ENCODE results near the gene NSUN6.
"Not testable (repeated sequence)": the region's sequence is repeated elsewhere in the genome, so short reads cannot be mapped to it uniquely, and the experiment has no call there.

NSUN6 gene

GRCh38 chr10:18659125-18659818 is 7.9 kb upstream of the NSUN6 start, which contains the start of gene ARL5B:
Gene ARL5B (plus strand): TSS chr10:18659431. CDS start chr10:18659638, 207 bp downstream.
- peak; percentile 97 for DNase-seq

GRCh38 chr10:18658271-18659124 is 7.1 kb upstream of the NSUN6 start:
- DNase-seq = peak; percentile 68

GRCh38 chr10:18656724-18657123 is 5.3 kb upstream of the NSUN6 start:
- DNase-seq = no peak

GRCh38 chr10:18653112-18653511 is 1.7 kb upstream of the NSUN6 start:
- DNase-seq = no peak

GRCh38 chr10:18650404-18650997 is 886 bp downstream of the NSUN6 start:
- peak; percentile 61 for DNase-seq

GRCh38 chr10:18649364-18649959 is 1.9 kb downstream of the NSUN6 start:
- DNase-seq = peak; percentile 66

GRCh38 chr10:18647945-18648344 is 3.4 kb downstream of the NSUN6 start:
- DNase-seq = no peak

GRCh38 chr10:18647151-18647550 is 4.2 kb downstream of the NSUN6 start:
- DNase-seq = no peak

- not testable (repeated sequence) for DNase-seq
Observed at GRCh38 chr10:18639719-18640118, 11.7 kb downstream of the NSUN6 start.

- not testable (repeated sequence) for DNase-seq
Observed at GRCh38 chr10:18637400-18637799, 14.0 kb downstream of the NSUN6 start.

- no peak for DNase-seq
Observed at GRCh38 chr10:18635995-18636394, 15.4 kb downstream of the NSUN6 start.

- not testable (repeated sequence) for DNase-seq
Observed at GRCh38 chr10:18632500-18632899, 18.9 kb downstream of the NSUN6 start.

- peak; percentile 88 for DNase-seq
Observed at GRCh38 chr10:18627452-18628018, 23.9 kb downstream of the NSUN6 start.

GRCh38 chr10:18625886-18626285 is 25.5 kb downstream of the NSUN6 start:
- DNase-seq = no peak

GRCh38 chr10:18623671-18624070 is 27.7 kb downstream of the NSUN6 start:
- DNase-seq = peak; percentile 23

- no peak for DNase-seq
Observed at GRCh38 chr10:18620856-18621255, 30.5 kb downstream of the NSUN6 start.

GRCh38 chr10:18619016-18619415 is 32.4 kb downstream of the NSUN6 start:
- DNase-seq = no peak

GRCh38 chr10:18616337-18616736 is 35.0 kb downstream of the NSUN6 start:
- peak; percentile 66 for DNase-seq

- no peak for DNase-seq
Observed at GRCh38 chr10:18615618-18616017, 35.8 kb downstream of the NSUN6 start.

GRCh38 chr10:18611168-18611567 is 40.2 kb downstream of the NSUN6 start:
- DNase-seq = no peak

GRCh38 chr10:18610517-18610916 is 40.9 kb downstream of the NSUN6 start:
- no peak for DNase-seq

- no peak for DNase-seq
Observed at GRCh38 chr10:18608596-18608995, 42.8 kb downstream of the NSUN6 start.

Data from OCI-M1 (cell line).